HG03064 (cell line): Measurements from ENCODE around the gene AMER1.

Experiments
- ATAC-seq: cut with Tn5 transposase; IDR thresholded peaks from one replicate; pipeline ENCODE4 v1.9.1; 2021; ENCODE audit warnings: low read depth; ENCODE audit not compliant: unreplicated experiment

Gene AMER1

DNA sequence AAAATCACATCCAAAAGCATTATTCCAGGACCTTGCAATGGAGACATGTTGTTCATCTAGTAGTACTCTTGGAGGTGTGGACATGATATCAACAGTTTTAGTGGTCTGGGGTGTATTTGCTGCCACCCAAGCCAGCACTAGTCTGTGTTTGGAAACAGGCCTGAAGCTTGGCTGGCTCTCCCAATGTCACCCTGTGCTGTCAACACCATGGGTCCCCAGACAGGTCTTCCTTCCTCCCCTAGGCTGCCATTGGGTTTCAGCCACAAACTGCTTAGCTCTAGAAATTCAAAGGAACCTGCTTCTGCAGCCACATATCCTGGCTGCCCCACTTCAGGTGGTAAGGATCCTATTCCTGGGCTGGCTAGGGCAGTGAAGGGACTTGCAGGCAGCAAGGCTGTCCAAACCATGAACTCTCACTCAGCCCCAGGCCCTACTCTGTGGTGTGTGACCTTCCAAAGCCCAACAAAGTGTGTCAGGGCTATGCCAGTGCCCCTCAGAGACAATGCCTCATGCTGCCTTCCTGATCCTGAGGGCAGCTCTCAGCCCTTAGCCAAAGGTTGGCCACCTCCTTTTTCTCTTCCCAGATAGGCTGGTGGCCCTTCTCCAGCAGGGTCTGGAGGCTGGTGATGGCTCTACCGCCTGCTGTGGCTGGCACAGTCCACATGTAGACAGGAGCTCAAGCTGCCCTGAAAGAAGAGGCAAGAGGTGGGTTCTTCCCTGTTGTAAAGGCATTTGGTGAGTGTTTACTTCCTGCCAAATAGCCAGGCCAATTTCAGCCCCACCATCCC lies 18.3 kb downstream of the AMER1 start:
- ATAC-seq: no peak

DNA sequence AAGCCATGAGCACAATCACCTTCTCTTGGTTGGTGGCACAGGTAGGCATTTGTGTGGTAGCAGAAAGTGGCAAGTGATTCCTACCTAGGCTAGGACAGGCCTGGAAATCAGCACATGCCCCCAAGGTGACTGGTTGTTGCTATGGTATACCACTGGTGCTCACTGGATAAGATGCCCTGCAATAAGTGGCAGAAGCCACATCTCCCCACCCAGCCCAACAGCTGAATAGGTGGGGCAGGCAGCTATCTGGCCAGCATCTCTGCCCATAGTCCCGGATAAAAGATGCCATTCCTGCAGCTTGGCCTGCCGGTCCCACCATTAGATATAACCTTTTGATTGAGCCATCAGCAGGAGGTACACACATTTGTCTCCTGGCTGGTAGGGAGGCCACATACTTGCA lies 21.1 kb downstream of the AMER1 start:
- no peak for ATAC-seq

DNA sequence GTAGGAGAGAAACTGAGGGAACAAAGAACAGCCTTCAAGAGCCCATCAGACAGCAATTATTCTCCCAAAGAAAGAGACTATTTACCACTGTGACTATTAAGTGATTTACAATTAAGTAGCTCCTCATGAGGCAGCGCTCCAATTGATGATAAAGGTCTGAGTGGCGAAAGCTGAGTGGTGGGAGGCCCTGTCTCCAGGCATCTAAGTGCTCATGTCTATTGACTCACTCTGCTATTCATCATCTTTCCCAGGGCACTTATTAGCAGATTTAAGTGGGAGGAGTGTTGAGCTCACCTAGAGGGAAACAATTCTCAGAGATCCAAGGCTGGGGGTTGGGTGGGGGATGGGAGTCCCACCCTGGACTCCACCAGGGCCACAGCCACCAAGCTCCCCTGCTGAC lies 23.3 kb downstream of the AMER1 start:
- ATAC-seq: no peak

DNA sequence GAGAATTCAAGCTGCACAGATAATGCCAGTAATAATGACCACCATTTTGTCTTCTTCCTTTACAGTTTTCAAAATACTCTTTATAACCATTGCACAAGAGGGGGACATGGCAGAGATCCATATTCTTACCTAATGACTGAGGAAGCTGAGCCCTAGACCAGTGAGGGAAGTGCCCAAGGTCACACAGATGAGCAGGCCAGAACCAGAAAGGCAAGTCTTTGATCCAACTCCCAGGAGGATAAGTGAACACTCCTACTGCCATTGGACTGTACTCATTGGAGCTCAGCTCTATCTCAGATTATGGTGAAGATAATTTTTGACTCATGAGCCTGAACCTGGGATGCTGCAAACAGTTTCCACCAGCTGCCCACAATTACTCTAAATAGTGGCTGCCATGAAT lies 28.6 kb downstream of the AMER1 start:
- no peak for ATAC-seq

DNA sequence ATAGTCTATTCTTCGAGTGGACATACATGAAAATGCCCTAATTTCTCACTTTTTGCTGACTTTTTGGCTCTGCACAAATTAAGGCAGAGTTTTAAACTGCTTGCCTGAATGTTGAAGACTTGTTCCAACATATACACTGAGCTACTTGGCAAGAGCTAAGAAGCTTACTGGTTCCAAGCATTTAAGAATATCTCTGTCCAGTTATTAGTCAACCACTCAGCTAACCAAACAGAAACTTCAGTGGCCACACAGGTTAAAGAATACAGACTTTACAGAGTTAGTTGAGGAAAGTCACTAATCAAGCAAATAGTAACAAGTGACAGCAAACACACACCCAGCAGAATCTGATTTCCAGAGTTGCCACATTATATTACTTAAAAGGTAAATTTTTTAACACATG lies 35.5 kb downstream of the AMER1 start:
- ATAC-seq: no peak

DNA sequence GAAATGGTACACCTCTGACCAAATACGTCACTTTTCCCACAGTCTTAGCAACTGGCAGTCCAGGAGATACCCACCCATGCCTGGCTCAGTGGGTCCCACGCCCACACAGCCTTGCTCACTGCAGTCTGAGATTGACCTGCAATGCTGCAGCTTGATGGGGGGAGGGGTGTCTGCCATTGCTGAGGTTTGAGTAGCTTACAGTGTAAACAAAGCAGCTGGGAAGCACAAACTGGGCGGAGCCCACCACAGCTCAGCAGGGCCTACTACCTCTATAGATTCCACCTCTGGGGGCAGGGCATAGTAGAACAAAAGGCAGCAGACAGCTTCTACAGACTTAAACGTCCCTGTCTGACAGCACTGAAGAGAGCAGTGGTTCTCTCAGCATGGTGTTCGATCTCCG lies 52.7 kb downstream of the AMER1 start:
- ATAC-seq: no peak

DNA sequence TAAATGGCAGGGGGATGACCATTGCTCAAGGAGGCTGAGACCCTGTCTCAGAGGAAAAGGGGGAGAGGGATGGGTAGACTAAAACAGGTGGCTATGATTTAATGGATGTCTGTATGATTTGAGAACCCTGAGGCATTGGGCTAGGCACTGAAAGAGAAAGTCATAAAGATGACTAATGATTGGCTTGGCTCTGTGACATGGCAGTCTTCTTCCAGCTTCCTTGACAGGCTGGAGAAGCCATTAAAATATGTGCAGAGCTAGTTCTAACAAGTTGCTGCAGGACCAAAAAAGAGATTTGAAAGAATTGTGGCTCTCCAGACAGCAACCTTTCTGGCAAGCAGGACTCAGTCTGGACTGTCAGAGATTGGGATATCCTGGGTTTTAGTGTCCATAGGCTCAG lies 53.6 kb downstream of the AMER1 start:
- ATAC-seq: no peak

DNA sequence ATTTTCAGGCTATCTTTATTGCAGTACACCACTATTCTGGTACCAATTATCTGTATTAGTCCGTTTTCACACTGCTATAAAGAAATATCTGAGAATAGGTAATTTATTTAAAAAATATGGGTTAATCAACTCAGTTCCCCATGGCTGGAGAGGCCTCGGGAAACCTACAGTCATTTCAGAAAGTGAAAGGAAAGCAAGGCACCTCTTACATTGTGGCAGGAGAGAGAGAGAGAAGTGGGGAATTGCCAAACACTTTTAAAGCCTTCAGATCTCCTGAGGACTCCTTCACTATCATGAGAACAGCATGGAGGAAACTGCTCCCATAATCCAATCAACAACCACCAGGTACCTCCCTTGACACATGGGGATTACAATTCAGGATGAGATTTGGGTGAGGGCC lies 54.7 kb downstream of the AMER1 start:
- no peak for ATAC-seq
